DMS53 (cell line): ENCODE results near the gene LRRC10B.

Experiments used
- DNase-seq: peaks from one replicate; lab custom pipeline; 2025; lab: John Stamatoyannopoulos, UW

Gene LRRC10B

DNA sequence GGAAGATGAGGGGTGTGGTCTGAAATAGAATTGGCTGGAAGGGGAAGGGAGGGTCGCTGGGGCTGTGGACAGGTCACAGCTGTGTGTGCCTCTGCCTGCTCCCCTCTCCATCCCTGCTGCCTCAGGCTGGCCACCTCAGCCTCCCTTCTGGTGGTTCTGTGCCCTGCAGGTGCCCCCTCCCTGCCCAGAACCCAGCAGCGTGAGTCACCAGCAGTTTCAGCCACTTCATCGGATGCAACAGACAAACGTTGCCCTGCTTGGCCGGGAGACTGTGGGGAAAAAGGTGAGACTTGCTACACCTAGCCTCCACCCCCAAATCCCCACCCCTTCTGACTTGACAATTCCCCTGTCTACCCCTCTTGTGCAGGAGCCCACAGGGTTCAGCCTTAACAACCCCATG lies 21.8 kb upstream of the LRRC10B start:
- peak; percentile 72 for DNase-seq

DNA sequence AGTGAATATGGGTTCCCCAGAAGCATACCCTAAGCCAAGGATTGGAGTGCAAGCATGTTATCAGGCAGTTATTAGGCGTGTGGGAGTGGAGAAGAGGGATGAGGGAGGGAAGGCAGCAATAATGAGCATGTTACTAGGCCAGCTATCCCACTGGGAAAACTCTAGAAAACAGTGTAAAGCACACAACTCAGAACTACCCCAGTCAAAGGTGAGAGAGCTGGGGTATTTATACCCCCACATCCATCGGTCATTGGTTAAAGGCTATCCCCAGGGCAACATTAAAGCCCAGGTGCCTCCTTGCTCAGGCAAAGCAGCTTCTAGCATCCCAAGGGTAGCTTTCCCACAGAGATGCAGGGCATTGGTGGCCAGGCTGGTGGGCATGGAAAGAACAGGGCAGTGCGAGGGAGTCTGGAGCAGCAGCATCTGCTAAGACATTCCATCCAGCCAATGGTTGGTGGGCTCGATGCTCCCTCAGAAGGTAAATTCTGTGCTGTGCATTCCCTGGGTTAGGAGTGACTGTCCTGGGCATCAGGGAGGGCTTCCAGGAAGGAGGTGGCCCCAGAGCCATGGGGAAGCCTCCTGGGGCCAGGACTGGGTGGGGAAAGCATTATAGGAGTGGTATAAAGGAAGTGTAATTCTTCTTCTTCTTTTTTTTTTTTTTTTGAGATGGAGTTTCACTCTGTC lies 21.1 kb upstream of the LRRC10B start:
- no peak for DNase-seq

DNA sequence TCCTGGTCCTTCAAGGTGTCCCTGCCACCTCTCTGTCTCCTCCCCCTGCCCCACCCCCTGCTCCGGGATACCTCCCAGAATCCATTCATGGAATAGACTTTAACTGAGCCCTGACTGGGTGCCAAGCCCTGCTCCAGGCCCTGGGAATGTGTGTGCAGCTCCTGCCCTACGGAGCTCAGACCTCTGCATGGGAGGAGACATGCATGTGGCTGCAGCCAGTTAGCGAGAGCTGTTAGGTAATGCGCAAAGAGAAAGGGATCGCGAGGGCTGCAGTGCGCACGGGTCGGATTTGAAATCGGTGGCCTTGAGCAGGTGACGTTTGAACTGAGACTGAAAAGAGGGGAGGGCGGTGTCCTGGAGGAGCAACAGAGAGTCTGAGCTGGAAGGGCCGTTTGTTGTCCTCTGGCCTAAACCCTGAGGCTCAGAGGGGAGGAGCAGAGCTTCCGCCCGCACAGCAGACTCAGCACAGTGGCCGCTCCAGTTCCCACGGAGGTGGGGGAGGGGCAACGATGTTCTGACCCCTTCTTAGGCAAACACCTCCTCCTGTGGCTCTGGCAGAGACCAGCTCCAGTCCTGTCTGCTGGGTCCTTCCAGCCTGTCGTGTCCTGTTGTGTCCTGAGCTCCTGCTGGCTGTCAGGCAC lies 19.8 kb upstream of the LRRC10B start:
- DNase-seq: peak; percentile 98

DNA sequence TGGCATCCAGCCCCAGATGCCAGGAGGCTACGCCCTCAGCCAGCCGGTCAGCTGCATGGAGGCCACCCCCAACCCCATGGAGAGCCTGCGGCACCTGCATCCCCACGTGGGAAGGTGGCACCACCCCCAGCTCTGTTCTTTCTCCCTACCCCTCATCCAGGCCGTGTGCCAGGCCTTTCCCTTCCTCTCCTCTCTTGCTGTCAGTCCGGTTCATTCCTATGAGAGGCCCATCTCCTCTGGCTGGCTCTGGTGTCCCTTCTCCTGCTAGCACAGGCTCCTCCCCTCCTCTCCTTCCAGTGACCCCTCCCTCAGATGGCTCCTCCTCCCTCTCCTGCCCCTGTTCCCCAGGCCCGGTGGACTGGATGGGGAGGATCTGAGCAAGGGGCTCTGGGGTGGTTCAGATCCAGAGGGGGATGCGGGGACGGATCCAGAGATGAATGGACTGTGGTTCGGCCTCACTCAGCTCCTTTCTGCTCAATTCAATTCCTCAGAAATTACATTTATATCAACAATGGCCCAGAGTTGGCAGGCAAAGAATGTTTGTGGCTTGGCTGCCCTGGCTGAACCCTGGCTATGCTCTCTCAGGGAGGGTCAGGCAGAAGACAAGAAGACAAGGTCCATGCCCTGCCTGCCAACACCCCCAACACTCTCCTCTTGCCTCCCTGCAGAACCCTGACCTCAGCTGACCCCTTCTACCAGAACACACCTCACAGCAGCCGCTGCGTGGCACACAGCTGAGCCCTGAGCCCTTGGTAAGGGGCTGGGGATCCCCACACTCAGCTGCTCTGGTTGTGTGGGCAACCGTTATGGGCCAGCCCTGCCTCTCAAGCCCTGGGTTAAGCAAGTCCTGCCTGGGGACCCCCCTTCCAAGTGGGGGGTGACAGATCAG lies 18.5 kb upstream of the LRRC10B start:
- DNase-seq: peak; percentile 92

DNA sequence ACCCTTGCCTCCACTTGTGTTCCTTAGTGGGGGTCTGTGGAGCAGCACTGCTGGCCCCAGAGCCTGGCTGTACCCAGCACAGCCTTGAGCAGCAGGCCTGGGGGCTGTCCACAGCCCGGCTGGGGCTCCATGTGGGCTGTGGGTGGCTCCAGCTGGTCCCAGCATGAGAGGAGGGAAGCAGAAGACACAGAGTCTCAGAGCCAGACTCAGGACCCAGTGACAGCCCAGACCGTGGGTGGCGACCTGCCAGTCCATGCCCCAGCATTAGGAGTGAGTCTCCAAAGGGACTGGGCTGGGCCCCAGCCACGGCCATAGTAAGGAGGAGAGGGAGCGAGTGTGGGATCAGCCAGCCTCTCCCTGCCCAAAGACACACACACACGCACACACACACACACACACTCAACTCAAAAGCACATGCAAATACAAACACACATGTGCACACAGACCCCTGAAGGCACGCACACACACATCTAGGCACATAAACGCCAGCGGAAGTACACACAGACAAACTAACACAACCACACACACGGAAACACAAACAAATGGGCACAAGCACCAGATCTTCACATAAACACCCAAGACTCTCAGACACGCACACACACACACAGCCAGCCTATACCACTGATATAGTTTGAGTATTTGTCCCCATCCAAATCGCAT lies 16.7 kb upstream of the LRRC10B start:
- DNase-seq: no peak

DNA sequence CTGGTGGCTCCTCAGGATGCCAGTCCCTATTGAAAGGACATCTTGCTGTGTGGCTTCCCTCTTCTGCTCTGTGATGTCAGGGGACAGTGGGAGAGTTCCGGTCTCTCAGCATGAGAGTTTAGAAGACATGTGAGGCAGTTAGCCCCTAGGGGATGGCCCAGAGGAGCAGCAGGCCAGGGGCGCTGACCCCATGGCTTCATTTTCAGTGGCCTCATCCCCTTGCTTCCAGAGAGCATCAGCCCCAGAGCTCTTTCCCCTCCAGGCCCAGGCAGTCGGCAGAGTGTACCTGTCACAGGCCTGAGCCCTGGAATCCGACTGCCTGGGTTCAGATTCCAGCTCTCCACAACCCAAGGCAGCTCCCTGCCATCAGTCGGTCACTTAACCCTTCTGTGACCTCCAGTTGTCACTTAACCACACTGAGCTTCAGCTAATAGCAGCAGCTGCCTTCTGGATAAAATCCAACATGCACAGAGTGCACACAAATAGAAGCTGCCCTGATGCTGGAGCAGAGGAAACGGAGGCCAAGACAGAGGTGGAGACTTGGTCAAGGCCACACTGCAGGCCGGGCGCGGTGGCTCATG lies 14.1 kb upstream of the LRRC10B start:
- peak; percentile 39 for DNase-seq

DNA sequence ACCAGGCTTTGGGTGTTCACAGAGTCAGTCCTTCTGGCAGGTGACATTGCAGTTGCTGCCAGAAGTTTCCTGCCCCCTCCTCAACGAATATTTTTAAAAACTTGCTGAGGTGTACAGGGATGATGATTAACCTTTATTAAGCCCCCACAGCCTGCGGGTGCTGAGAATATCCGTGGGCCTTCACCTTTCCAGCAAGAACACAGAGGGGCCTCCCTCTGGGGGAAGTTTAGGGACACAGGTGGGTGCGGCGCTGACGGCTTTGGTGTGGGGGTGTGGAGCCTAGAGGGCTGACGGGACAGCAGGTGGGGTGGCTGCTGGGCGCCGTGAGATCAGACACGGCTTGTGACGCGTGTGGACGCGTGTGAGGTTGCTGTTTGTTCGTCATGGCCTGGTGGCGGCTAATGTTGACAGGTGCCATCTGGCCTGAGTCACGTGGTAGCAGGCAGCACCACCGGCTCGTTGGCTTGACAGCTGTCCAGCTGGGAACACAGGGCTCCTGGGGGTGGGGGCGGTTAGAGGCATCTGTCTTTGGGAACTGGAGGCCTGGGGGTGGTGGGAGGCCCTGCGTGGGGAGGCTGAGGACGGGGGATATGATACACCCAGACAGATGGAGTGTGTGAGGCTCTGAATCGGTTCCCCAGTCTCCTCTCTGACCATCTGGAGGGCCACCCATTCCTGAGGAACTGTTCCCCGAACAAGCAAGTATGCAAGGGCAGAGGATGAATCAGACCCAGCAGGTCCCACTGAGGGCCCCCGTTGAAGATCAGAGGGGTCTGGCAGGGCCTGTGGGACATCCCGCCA lies 12.5 kb upstream of the LRRC10B start:
- peak; percentile 99 for DNase-seq

DNA sequence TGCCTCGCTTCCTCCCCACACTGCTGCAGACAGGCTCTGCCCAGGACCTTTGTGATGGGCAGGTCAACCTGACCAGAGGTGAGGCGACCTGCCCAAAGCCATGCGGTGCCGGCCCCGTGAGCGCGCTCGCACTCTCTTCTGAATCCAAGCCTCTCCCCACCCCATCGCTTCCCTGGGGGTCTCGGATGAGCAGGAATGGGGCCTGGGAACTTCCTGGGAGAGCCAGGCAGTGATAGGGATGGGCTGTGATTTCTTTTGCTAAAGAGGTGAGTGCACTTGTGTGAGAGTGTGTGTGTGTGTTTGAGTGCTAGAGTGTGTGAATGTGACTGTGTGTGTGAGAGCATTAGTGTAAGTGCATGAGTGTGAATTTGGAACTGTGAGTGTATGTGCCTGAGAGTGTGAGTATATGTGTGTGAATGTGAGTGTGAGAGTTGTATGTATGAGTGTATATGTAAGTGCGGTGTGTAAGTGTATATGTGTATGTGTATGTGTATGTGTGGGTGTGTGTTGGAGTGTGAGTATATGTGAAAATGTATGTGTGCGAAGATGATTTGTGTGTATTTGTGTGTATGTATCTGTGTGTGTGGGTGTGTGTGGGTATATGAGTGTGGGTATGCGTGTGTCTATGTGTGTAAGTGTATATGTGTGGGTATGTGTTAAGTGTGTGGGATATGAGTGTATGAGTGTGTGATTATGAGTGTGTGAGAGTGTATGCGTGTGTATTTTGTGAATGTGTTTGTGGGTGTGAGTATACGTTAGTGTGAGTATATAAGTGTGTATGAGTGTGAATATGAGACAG lies 11.7 kb upstream of the LRRC10B start:
- no peak for DNase-seq

DNA sequence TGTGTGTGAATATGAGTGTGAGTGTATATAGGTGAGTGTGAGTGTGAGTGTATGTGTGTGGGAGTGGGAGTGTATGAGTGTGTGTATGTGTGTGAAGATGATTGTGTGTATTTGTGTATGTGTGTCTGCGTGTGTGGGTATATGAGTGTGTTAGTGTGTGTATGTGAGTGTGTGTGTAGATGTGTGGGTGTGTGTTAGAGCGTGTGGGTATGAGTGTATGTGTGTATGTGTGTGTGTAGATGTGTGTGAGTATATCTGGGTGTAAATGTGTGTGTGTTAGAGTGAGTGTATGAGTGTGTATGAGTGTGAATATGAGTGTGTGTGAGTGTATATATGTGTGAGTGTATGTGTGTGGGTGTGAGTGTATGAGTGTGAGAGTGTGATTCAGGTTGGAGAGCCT lies 11.1 kb upstream of the LRRC10B start:
- DNase-seq: no peak

DNA sequence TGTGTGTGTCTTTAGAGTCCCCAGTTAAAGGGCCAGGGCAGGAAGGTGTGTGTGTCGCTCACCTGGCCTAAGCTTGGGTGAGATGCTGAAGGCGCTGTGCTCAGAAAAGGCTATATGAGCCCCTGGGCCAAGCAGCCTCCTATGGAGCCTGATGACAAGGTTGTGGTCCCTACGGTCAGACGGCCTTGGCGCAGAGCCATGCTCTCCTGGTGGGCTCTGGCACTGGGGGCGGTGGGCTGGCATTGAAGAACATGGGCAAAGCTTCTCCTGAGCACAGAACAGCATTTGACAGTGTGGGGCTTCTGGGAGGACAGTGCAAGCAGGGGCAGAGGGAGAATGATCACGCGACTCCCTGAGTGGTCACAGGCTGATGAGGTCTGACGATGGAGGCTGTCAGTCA lies 10.7 kb upstream of the LRRC10B start:
- DNase-seq: peak; percentile 32

DNA sequence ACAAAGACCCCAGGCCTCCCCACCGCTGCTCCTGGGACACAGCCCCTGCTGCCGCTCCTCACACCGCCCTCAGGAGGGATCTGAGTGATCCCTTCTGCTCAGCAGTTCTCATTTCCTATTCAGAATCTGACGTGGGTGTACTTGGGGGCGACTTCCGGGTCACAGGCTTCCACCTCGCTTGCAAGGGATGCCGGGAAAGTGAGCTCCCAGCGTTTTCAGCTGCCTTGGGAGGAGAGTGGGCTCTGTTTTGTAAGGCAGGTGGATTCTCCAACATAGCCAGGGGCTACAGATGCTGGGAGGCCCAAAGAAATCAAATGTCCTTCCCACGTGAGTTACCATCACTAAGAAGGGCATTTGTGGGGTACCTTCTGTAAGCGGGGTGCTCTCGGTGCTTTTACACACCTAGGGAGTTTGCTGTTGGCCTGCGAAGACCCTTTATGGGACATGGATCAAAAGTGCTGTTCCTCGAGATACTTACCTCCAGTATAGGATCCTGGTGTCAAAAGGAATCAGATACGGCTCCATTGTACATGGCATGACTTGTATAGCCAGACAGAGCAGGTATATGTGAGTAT lies 9.7 kb upstream of the LRRC10B start:
- no peak for DNase-seq

DNA sequence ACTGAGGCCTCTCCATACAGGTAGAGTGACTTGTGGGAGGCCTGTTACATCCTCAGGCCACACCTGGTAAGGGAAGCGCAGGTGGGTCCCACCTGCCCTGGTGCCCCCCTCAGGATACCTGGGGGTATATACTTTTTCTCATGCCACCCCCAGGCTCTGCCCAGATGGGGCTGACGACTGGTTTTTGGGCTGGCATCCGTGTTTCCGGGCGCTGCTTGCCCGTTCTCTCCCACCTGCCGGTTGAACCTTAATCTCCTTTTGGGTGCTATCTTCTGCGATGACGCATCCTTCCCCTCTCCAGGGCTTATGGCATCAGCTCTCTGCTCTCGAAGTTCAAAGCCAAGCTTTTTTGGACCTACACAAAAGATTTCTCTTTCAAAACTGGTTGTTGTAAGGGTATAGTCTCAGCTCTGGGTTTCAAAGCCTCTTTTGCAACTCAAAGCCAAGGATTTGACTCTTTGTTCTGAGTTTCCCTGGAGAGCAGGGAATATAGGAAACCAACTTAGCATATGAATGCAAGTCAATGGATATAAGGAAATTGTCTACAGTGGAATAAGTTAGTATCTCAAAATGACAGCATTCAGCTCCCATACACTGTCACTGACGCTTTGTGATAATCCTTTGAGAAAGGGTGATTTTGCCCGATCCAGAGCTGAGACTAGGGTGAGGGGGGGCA lies 8.6 kb upstream of the LRRC10B start:
- DNase-seq: no peak

DNA sequence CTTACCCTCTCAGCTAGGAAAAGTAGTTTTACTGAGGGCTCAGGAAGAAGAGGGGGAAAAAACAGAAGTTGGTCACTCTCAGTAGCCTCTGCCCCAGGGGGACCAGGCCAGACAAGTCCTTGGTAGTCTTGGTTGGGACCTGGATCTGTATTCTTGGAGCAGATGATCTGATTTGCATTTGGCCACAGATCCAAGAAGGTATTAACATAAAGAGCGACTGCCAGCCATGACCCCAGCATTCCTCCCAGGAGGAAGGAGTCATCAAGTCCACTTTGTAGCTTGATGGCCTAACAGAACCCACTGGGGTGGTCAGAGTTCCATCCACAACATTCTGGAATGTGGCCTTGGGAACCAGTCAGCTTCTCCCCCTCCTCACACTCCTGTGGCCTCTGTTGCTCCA lies 6.0 kb upstream of the LRRC10B start:
- DNase-seq: no peak

DNA sequence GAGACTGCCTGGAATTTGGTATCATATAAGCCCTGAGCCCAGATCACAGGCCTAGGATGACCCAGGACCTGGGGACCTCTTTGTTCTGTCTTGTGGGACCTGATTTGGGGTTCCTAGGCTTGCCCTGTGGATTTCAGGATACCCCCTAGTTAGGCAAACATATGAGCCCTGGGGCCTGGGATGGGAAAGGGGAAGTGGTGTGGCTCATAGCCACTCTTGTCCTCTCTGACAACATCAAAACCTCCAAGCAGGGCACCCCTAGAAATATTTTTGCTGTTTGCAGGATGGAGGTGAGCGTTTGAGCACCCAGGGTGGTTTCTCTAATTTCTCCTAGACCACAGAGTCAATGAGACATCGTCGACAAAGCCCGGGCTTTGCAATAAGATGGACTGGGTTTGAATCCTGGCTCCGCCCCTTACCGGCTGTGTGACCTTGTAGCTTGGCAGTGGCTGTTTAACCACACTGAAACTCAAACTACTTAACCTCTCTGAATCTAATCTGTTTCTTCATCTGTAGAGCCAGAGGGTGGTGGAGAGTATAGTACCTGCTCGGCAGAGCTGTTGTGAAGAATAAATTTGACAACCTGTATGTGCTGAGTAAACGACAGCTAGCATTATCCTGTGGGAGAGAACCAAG lies 5.3 kb upstream of the LRRC10B start:
- no peak for DNase-seq

DNA sequence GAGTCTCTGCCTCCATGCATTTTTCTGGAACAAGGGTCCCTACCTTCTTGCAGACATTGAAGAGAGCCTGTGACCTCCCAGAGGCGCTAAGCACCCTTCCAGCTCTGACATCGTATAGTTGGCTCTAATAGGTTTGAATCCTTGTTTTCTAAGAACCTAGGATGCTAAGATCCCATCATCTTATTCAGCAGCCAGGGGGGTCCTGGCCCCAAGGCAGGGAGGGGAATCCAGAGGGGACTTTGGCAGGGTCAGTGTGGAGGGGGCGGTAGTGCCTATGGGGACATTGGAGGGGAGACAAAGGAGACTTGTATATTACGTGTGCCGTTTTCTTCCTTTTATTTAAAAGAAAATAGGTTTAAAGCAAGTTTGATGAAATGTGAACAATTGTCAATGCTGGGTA lies 3.4 kb upstream of the LRRC10B start:
- no peak for DNase-seq

DNA sequence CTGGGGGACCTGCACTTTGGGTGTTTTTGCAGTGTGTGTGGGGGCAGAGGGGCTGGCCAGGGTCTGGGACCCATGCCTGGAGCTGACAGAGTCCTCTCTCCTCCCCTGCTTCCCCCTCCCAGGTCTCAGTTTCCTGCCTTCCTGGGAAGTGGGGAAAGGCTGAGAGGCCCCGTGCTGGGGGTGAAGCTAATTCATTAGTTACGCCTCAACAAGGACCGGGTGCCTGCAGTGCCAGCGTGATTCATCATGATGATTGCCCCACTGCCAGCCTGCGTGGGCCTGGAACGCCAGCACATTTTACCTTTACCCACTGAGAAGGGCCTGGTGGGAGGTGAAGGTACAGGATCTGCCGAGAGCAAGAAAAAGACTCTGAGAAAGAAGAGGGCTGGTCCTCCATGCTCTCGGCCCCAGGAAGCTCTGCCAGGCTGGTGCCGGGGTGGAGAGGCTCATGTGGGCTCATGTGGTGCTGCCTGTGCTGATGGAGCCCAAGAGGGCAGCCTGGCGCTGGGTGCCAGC lies 2.9 kb upstream of the LRRC10B start:
- no peak for DNase-seq

DNA sequence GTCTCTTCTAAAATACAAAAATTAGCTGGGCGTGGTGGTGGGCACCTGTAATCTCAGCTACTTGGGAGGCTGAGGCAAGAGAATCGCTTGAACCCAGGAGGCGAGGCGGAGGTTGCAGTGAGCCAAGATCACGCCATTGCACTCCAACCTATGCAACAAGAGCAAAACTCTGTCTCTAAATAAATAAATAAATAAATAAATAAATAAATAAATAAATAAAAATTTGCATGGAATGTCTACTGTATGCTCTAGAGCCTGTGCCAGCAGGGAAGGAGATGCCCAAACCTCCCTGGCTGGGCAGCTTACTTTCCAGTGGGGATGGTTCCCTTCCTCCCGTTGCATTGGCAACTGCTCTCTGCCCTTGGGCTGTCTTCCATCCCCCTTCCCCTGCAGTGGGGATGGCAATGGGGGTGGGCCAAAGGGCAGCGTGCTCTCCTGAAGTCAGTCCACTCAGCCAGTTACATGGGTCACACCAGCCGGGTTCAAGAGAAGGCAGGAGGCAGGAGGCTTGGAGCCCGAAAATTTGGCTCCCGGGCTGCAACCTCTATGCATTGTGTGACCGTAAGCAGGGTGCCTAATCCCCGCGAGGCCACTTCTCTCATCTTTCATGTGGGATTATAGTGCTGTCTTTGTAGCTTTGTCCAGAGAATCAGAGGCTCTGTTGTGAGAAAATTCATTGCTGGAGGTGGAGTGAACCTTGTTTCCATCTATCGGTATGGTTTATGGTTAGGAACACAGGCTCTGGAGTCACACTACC lies 1.4 kb upstream of the LRRC10B start:
- peak; percentile 46 for DNase-seq
